Fibroblast of mammary gland (primary cell): Measurements from ENCODE around the gene UST.
A peak's percentile ranks its signal among the peaks of the same experiment; 100 is the strongest.

Source experiments
- DNase-seq: peaks from one replicate; pipeline ENCODE4 v3.0.0-alpha.2; 2010; ENCODE audit warnings: low read depth
- H3K4me3 ChIP-seq: 2 replicates; pipeline ENCODE4 v1.5.1; 2011; ENCODE audit warnings: low read depth, mild to moderate bottlenecking, low read length, moderate library complexity; ENCODE audit not compliant: control insufficient read depth
- CTCF ChIP-seq: conservative IDR thresholded peaks from 2 replicates; pipeline ENCODE4 v1.5.1; 2011; ENCODE audit warnings: low read depth, low read length, inconsistent platforms; ENCODE audit not compliant: control insufficient read depth, insufficient read depth

Gene UST

GRCh38 chr6:148746363-148747144, at the start of gene UST:
Gene UST (plus strand): TSS chr6:148747030. CDS start chr6:148747431, 401 bp downstream.
- H3K4me3 ChIP-seq: peak within 1 kb of the TSS; percentile 79
- DNase-seq: peak; percentile 95
- TF ChIP-seq CTCF: peak; percentile 50

GRCh38 chr6:148697895-148698440, 48.9 kb upstream of the UST start:
- no peak for TF ChIP-seq CTCF
- no peak overlapping the region for H3K4me3 ChIP-seq
- DNase-seq: no peak

- TF ChIP-seq CTCF: no peak
- no peak for DNase-seq
- no peak overlapping the region for H3K4me3 ChIP-seq
These were observed 48.1 kb upstream of the UST start for GRCh38 chr6:148698671-148699180.

- no peak for TF ChIP-seq CTCF
- peak overlapping the region; percentile 41 for H3K4me3 ChIP-seq
- DNase-seq: peak; percentile 58
These were observed 46.6 kb upstream of the UST start for GRCh38 chr6:148700047-148700715.

- H3K4me3 ChIP-seq: peak overlapping the region; percentile 41
- no peak for TF ChIP-seq CTCF
- peak; percentile 70 for DNase-seq
These were observed 46.0 kb upstream of the UST start for GRCh38 chr6:148700741-148701311.

- no peak for DNase-seq
- no peak for TF ChIP-seq CTCF
- peak overlapping the region; percentile 41 for H3K4me3 ChIP-seq
These were observed 45.5 kb upstream of the UST start for GRCh38 chr6:148701375-148701774.
